Measurements from ENCODE around the gene MPO.

Gene MPO, protein sequence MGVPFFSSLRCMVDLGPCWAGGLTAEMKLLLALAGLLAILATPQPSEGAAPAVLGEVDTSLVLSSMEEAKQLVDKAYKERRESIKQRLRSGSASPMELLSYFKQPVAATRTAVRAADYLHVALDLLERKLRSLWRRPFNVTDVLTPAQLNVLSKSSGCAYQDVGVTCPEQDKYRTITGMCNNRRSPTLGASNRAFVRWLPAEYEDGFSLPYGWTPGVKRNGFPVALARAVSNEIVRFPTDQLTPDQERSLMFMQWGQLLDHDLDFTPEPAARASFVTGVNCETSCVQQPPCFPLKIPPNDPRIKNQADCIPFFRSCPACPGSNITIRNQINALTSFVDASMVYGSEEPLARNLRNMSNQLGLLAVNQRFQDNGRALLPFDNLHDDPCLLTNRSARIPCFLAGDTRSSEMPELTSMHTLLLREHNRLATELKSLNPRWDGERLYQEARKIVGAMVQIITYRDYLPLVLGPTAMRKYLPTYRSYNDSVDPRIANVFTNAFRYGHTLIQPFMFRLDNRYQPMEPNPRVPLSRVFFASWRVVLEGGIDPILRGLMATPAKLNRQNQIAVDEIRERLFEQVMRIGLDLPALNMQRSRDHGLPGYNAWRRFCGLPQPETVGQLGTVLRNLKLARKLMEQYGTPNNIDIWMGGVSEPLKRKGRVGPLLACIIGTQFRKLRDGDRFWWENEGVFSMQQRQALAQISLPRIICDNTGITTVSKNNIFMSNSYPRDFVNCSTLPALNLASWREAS

DNA sequence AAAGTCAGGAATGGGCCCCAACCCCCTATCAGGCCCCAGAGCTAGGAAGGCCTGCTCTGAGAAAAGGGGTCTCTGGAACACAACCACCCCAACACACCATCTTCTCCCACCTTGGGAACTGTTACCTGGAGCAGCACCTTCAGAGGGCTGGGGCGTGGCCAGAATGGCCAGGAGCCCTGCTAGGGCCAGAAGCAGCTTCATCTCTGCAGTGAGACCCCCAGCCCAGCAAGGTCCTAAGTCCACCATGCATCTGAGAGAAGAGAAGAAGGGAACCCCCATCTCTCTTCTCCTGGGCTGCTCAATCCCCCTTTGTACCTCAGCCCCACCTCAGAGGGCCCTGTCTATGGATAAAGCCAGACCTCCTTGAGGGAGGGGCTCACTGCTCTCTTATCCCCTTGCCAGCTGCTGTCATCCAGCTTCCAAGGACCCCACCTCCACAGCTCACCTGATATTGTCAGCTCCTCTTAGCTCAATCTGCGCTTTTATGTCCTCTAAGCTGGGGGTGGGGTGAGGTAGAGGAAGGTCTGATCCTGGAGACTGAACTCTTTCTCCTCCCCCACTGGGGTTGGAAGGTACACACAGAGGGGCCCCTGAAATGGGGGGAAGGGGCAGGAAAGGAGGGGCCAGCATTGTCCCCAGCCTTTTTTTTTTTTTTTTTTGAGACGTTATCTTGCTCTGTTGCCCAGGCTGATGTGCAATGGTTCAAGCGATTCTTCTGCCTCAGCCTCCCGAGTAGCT is at the start of gene MPO:
Gene MPO (minus strand): TSS at position 456 of the 738 bp plus-strand sequence. CDS start 177 bp downstream, at position 279.
- DNase-seq (ENCODE audit: low spot score): no peak

DNA sequence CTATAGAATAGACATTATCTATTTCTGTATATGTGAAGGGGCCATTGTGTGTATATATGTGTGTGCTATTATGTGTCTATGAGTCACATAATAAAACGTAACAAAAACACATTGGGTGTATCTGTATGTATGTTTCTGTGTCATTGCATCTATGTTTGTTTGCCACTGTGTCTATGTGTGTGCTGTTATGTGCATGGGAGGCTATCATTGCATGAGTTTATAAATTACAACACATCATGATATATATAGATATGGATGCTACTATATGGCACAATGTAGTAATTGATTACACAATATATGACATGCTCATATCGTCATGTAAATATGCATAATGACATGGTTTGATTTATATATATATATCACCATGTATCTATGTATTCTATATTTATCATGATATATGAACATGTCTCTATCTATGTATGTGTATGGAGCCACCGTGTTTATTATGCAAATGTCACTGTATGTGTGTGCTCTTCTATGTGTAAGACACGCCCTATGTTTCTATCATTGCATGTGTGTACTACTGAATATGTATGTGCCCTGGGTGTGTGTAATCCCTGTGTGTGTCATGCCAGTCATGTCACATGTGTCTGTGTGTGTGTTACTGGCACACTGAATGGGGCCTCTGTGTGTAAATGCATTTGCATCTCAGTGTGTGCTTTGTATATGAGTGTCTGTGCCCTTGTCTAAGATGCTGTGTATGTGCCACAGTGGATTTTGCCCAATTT is 49.2 kb upstream of the MPO start:
- DNase-seq (ENCODE audit: low spot score): no peak

DNA sequence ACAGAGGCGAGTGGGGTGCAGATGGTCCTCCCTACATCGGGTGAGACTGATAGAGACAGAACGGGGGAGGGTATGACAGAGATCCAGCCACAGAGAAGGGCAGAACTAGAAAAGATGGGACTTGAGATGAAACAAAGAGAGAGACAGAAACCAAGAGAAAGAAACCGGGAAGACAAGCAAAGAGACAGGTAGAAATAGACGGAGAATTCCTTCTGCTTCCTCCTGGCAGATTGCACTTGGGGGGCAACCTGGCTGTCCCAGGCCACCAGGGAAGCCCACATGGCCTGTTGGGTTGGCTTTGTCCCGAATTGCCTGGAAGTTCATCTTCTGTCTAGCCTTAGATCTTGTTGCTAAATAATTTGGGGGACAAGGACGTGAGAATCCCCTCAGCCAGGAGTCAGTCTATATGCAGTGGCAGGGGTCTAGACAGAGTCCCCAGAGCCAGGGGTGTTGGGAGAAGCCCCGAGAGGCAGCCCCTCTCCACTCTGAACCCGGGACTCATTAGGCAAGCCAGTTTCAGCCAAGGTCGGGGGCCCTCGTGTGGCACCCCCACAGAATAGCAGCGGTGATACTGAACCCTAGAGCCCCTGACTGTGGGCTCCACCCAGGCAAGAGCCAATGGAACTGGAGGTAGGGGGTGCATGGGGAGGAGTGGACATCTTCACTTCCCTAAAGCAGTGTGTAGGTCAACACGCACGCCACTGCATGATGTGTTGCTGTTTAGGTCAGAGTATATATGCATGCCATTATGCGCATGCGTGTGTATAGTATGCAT is 48.5 kb upstream of the MPO start:
- DNase-seq (ENCODE audit: low spot score): no peak

DNA sequence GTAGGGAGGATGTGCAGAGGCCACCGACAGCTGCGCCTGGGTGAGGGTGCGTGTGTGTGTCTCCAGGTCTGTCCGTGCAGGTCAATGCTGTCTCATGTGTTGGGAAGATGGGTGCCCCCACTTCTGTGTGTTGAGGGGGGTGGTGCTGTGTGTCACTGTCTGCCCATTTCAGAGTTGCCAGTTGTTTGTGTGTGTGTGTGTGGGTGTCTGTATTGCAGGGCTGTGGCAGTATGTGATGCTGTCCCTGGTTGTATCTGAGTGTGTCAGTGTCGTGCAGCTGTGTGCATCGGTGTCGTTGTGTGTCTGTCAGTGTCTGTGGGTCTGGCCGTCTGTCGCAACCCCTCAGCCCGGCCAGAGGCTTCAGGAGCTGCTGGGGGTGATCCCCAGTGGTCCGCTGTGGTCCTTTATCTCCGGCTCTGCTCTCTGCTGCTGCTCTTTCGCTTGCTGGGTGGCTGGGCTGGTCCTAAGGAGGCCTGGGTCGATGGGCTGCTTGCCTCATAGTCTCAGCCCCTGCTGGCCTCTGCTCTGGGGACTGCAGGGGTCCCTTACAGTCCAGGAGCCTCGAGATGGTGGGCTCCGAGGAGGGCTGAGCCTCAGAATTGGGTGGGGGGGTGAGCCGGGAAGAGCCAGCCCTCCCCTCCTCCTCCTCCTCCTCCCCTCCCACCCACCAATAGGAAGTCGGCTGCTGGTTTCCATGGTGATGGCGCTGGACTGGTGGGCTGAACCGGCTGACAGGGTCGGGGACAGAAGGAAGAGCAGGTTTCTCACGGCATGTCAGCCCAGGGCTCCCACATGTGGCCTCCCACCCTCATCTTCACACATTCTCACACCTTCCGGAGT is 47.7 kb upstream of the MPO start, which contains the start of gene TSPOAP1:
Gene TSPOAP1 (minus strand): TSS at position 601 of the 840 bp plus-strand sequence. CDS start 875 bp downstream, outside the sequence.
- peak; percentile 94 for DNase-seq (ENCODE audit: low spot score)

DNA sequence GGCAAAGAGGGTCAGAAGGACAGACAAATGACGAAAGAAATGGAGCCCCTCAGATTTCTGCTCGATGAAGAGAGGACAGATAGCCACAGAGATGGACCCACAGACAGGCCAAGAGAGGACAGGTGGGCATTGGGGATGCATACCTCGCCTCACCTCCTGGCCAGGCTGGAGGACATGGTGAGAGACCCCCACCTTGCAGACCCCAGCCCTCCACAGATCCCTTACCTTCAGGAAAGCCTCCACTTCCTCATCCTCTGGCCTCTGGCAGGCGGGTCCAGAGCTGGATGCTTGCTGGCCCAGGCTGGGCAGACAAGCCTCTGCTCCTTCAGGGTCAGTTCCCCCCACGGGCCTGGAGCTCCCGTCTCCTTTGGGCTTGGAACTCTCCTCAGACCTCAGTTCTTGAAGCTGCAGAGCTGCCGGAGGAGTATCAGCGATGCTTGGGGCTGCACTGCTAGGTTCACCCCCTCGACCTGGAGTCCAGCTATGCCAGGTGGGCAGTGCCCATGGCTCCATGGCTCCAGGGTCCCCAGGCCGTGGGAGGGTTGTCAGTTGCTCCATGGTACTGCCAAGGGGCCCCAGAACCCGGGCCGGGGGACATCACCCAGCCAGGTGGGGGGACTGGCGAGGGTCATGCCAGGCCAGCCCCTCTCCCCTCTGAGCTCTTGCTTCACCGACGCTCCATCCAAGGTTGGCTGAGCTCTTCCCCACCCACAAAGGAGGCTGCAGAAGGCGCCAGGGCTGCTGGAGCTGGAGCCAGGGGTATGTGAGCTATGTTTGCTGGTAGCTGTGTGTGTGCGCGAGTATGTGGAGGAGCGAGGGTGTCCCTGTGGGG is 46.8 kb upstream of the MPO start:
- DNase-seq (ENCODE audit: low spot score): no peak

DNA sequence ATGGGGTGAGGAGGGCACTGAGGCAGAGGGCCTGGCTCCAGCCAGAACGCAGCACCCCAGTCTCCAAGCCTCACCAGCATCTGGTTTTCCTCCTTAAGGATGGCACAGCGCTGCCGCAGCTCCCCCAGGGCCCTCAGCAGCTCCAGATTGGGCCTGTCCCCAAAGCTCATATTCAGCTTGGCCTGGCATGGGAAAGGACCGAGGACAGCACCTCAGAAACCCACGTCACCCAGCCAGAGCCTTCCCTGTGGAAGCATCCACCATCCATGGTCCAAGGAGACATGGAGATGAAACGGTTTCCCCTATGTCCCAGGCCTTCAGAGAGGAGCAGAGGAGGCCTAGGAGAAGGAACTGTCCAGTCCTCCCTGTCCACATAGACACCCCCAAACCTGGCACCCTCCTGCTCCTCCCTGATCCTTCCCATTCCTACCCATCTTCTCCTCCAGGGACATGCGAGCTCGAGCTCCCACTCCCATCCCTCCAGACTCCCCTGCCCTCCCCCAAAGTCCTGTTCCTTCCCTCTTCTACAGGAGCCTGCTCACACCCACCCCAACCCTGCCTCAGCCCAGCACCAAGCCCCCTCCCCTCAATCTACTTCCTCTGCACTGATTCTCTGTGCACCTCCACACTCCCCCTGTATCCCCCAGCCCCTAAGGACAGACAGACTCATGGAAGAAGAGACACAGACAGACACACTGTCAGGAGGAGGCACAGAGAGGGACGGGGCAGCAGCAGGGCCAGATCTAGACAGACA is 46.1 kb upstream of the MPO start:
- no peak for DNase-seq (ENCODE audit: low spot score)

DNA sequence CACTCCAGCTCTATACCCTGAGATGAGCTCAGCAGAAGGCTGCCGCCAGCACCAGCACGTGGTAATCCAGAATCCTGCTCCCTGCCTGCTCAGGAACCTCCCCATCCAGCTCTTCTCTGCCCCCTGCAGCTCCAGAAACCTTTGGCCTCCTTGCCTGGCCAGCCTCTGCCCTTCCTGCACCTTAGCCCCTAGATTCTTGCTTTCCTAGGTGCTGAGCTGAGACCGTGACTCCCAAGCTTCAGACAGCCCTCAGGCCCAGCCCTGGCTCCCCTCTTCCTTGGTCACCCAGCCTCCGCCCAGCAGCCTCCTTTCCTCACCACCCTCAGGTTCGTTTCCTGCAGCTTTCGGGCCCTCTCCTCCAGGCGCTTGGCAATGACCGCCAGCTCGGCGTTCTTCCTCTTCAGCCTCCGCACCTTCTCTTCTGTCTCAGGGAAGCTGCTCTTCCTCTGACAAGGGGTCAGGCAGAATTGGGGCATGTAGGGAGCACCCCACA is 45.3 kb upstream of the MPO start:
- DNase-seq (ENCODE audit: low spot score): no peak

DNA sequence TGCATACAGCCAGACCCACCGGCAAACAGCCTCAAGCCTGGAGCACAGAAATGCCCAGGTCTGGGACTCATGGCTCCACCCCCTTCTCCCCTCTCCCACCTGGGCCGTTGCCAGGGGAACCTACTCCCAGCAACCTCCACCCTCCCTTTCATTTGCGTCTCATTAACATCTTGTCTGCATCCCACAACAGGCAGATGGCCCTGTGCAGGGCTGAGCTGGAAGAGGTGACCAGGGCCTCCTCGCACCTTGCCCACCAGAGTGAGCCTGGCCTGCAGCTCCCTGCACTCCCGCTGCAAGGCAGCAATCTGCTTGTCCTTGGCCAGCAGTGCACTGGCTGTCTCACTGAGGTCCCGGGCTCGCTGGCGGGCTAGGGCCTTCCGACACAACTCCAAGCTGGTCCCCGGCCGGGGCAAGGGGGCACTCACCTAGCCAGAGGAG is 44.6 kb upstream of the MPO start:
- no peak for DNase-seq (ENCODE audit: low spot score)

DNA sequence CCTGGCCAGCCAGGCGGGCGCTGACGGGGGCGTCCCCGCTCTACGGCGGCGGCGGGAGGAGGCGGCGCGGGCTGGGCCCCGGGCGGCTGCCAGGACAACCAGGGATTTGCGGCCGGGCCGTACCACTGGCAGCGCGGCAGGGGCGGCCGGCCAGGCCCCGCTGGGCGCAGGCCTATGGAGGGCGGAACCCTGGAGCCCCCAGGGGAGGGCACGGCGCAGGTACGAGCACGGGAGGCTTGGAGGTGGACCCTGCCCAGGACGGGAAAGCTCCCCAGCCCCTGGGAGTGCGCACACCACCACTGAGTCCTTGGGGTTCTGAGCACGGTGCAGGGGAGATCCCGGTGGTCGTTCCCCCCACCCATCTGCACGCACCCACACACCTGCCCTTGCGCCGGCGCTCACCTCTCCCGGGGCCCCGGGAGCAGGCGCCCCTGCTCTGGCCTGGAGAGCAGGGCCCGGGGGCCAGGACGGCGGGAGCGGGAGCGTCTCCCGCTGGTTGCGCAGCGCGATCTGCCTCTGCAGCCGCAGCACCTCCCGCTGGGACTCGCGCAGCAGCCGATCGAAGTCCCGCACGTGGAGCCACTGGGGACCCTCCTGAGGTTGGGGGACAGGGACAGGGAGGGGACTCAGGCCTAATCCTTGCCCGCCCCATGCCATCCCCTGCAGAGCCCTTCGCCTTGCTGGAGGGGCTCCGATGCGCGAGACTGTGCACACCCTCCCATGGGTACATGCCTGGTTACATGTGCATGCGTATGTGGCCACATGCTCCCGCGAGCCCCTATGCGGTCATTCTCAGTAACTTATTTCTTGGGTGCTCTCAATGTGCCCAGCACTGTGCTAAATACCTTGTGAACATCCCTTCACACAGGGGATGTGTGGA is 43.9 kb upstream of the MPO start:
- peak; percentile 88 for DNase-seq (ENCODE audit: low spot score)

DNA sequence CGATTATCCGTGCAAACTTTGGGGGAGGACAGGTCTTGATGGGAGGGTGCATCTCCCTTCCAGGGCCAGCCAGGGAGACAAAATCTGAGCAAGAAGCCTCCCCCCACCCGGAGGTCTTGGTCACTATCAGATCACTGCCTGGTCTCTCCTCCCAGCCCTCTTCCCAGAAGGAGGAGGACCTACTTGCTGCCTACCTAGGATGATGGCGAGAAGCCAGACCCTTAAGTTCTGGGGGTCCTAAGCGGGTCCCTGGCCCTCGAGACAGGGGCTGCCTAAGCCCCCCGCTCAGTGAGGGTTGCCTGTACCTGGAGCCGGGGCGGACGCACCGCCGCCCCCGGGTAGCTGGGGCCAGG is 43.3 kb upstream of the MPO start:
- DNase-seq (ENCODE audit: low spot score): no peak

DNA sequence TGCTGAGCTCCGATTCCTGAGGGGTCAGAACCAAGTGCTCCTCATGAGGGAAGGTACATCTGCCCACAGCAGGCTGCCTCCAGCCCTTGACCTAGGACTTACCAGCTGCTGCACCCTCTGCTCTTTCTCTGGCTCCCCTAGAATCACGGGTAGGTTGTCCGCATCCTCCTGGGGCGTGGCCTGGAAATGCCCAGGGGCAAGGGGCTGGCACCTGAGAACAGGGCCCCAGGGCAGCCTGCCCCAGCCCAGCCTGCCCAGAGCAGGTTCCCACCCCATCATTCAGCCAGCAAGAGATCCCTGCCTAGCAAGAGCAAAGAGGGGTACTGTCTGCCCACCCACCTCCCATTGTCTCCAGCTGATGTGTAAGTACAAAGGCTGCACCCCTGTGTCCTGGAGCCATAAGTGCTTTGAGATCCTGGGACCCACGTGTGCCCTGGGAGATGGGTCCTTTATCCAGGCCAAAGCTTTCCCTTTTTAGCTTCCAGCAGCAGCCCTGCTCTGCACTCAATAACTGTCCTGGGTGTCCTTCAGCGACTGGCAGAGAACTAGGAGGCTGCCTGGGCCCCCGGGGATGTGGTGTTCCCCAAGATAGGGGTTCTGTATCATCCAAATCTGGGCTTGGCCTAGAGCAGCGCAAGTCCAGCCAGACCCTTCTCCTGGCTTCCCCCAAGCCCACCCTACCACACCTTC is 42.8 kb upstream of the MPO start:
- DNase-seq (ENCODE audit: low spot score): no peak

DNA sequence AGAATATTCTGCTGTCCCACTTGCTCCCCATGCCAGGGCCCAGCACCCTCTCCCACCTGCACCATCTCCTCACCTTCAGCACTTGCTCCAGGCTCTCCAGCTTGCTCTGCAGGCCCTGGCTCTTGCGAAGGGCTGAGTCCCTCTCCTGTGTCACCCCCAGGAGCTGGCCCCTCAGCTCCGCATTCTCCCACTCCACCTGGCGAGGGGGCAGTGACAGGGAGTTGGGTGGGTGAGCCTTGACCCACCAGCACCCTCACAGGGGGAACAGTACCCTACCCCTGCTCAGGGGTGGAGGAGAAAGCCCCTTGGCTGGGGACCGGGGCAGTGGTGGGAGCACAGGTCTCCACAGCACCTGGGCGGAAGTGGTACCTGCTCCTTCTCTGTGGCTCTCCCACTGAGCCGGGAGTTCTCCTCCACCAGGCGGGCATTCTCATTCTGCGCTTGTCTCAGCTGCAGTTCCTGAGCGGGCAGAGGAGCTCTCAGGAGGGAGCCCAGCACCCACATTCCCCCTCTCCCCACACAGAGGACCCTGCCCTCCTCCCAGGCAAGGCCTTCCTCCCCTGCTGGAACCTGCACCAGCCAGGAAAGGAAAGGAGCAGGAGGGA is 41.9 kb upstream of the MPO start:
- no peak for DNase-seq (ENCODE audit: low spot score)

DNA sequence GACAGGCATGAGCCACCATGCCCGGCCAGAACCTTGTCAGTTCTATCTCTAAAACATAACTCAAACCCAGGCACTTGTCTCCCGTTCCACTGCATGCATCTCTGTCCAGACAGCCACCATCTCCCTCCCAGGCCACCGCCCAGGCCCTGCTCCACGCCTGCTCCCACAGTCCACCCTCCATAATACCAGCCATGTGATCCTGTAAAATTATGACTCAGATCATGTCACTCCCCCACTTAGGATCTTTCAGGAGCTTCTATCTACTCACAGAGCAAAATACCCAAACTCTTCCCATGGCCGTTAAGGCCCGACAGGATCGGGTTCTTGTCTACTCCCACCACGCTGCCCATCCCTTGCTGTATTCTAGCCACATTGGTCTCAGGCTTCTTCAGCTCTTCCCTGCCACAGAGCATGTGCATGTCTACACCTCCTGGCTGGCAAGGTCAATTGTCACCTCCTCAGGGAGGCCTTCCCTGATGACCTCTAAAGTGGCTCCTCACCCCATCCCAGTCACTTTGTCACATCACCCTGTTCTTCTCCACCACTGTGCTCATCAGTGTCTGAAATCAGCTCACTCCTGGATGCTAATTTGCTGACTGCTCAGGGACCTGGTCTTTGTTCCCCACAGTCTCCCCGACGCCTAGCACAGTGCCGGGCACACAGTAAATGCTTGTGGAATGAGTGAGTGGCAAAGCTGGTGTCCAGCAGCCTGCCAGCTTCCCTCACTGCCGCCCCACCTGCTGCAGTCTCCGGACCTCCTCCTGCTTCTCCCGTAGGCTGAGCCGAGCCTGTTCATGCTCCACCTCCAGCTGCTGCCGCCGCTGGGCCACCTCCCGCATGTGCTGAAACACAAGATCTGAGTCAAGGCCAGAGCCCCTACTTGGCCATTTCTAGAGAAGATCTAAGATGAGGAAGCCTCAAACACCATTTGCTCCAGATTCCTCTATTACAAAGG is 41.1 kb upstream of the MPO start:
- DNase-seq (ENCODE audit: low spot score): no peak

DNA sequence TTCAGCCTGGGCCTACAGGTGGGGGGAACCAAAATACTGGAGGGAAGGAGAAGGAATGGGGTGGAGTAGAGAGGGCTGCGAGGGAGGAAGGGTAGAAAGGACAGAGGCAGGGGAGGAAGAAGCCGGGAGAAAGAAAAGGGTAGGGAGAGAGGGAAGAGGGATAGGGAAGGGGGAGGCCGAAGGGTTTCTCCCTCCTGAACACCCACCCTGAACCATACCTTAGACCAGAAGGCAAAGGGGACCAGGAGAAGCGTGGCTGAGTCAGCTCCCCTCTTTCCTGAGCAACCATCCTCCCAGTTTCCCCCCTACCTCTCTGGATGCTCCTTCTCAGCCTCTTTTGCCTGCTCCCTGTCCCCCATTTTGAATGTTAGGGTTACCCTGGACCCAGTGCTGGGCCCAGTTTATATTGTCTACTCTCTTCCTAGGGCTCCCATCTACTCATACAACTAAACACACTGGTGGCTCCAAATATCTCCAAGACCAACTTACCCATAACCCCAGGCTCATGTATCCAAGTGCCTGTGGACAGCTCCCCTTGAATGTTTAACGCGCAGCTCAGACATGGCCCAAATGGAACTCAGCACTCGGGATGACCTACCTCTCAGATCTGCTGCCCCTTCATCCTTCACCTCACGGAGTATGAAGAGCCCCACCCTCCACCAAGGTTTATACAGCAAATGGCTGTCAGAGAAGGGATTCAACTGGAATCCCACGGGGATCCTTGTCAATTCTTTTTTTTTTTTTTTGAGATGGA is 40.0 kb upstream of the MPO start:
- no peak for DNase-seq (ENCODE audit: low spot score)
